Uterus (tissue), 4 donors: ENCODE results near the gene UGT1A4. TPM values are rescaled to one million over a fixed set of nuclear protein-coding genes. Genes with fewer than 3 reads are reported as not detected.

Experiments
- DNase-seq, 2 donors: peaks; one replicate each; pipeline ENCODE4 v3.0.0-alpha.2; 2019 to 2020
- H3K27ac ChIP-seq, 2 donors: fragments of 200-600 bp; sonication (generic); 1 replicate in 1 of 2; 2 replicates in 1 of 2; pipeline ENCODE4 v1.5.1; 2016 to 2018
- H3K27me3 ChIP-seq, 2 donors: fragments of 200-600 bp; sonication (generic); one replicate each; pipeline ENCODE4 v1.5.1; 2018 to 2019; ENCODE audit warnings: control low read depth in 1 of 2
- H3K36me3 ChIP-seq, 2 donors: fragments of 200-600 bp; sonication (generic); one replicate each; pipeline ENCODE4 v1.5.1; 2019; ENCODE audit warnings: control low read depth in 1 of 2
- H3K4me1 ChIP-seq, 2 donors: fragments of 200-600 bp; sonication (generic); one replicate each; pipeline ENCODE4 v1.5.1; 2018 to 2019; ENCODE audit warnings: control low read depth in 1 of 2
- H3K4me3 ChIP-seq, 2 donors: fragments of 200-600 bp; sonication (generic); 1 replicate in 1 of 2; 2 replicates in 1 of 2; pipeline ENCODE4 v1.5.1; 2018 to 2019; ENCODE audit warnings: mild to moderate bottlenecking in 1 of 2
- H3K9me3 ChIP-seq, 2 donors: fragments of 200-600 bp; sonication (generic); one replicate each; pipeline ENCODE4 v1.5.1; 2019; ENCODE audit warnings: control low read depth in 1 of 2
- POLR2A ChIP-seq, 2 donors: fragments of 450-650 bp; IDR thresholded peaks; one replicate each; pipeline ENCODE4 v1.6.1; 2016; ENCODE audit warnings: antibody characterized with exemption in 2 of 2, mild to moderate bottlenecking in 1 of 2, moderate library complexity in 1 of 2
- intact Hi-C: fragments of 100-400 bp; cut with DNase I; formaldehyde crosslinking; loops from one replicate; pipeline ENCODE4 v1.15.1; 2023; ENCODE audit warnings: low total_unique reads
- total RNA-seq, 4 donors: library from RNA; depleted of rRNA in 3 of 4; stranded (reverse); fragments of >200 nt in 3 of 4; gene quantifications; one replicate each; pipeline versions ENCODE4 v1.1.0 to v1.2.4, GENCODE V29; 2014 to 2023
- TF ChIP-seq, protein P1 (sequence below), 4 experiments: fragments of 200-600 bp in 2 of 4; fragments of 450-650 bp in 2 of 4; sonication (generic) in 2 of 4; IDR thresholded peaks; one replicate each; pipeline ENCODE4 v1.5.1; 2016 to 2019; ENCODE audit warnings: antibody characterized with exemption in 4 of 4, mild to moderate bottlenecking in 2 of 4, moderate library complexity in 1 of 4
- donor health status: DM: yes; HTN: yes; CAD: no.

UGT1A4 gene
- total RNA-seq, 4 donors from 2014 or later, result not detected

DNA sequence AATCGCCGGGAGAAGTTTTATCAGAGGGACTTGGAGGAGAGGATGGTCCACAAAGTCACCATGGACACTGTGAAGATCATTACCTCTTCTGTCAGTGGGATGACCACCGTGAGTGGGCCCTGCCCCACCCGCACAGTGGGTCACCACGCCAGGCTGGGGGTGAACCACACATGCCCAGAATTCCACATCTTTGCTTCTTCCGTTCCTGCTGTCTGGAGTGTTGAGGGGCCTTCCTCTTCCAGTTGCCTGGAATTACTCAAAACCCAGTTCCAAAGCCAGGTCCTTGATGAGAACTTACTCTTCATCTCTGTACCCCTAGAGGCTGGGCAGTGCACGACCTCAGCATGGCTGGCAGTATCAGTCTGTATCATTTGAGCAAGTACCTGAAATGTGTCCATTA, 81.7 kb downstream of the UGT1A4 start:
- H3K4me1 ChIP-seq, result no peaks in the 10 kb centered on the region
- intact Hi-C loops, result no loop called here
- DNase-seq, result no peak
- TF ChIP-seq, protein P1, sequence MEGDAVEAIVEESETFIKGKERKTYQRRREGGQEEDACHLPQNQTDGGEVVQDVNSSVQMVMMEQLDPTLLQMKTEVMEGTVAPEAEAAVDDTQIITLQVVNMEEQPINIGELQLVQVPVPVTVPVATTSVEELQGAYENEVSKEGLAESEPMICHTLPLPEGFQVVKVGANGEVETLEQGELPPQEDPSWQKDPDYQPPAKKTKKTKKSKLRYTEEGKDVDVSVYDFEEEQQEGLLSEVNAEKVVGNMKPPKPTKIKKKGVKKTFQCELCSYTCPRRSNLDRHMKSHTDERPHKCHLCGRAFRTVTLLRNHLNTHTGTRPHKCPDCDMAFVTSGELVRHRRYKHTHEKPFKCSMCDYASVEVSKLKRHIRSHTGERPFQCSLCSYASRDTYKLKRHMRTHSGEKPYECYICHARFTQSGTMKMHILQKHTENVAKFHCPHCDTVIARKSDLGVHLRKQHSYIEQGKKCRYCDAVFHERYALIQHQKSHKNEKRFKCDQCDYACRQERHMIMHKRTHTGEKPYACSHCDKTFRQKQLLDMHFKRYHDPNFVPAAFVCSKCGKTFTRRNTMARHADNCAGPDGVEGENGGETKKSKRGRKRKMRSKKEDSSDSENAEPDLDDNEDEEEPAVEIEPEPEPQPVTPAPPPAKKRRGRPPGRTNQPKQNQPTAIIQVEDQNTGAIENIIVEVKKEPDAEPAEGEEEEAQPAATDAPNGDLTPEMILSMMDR (IDR thresholded peaks at IDR 0.05), result no peak
- TF ChIP-seq POLR2A (IDR thresholded peaks at IDR 0.05), result no peak
- H3K27me3 ChIP-seq, result no peaks in the 10 kb centered on the region
- no peaks in the 10 kb centered on the region for H3K9me3 ChIP-seq
- H3K4me3 ChIP-seq, result no peak overlapping the region
- no peak overlapping the region for H3K27ac ChIP-seq
- no peaks in the 10 kb centered on the region for H3K36me3 ChIP-seq

DNA sequence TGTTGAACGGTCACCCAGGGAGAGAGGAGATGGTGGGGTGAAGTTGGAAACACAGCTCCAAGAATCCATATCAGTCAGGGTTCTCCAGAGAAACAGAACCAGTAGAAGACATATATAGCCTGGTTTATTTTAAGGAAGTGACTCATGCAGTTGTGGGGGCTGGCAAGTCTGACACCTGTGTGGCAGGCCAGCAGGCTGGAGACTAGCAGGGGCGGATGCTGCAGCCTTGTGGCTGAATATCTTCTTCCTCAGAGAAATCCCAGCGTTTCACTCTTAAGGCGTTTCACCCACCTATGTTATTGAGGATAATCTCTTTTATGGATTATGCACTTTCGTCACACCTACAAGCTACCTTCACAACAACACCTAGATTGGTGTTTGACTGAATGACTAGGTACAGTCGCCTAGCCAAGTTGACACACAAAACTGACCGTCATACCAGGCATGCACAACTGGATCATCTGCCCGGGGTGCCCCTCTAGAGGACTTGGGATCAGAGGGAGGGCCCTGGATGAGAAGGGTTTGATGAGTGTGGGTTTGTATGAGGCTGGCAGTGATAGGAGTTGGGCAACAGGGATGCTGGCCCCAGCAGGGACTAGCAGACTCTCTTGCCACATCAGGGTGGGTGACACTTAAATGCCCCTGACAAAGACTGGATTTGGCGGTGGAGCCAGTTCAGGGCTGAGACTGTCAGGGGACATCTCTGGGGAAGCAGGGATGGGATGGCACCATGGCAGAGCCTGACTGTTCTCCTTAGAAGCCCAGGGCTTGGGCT, 83.0 kb downstream of the UGT1A4 start:
- Histone ChIP-seq H3K9me3 (no peaks in the 10 kb centered on the region), H3K4me3 (no peak overlapping the region), H3K36me3 (no peaks in the 10 kb centered on the region), H3K27ac (no peak overlapping the region), H3K27me3 (no peaks in the 10 kb centered on the region), H3K4me1 (no peaks in the 10 kb centered on the region)
- intact Hi-C loops, result no loop called here
- TF ChIP-seq, protein P1 (IDR thresholded peaks at IDR 0.05), result no peak
- no peak for TF ChIP-seq POLR2A (IDR thresholded peaks at IDR 0.05)
- DNase-seq, result no peak

DNA sequence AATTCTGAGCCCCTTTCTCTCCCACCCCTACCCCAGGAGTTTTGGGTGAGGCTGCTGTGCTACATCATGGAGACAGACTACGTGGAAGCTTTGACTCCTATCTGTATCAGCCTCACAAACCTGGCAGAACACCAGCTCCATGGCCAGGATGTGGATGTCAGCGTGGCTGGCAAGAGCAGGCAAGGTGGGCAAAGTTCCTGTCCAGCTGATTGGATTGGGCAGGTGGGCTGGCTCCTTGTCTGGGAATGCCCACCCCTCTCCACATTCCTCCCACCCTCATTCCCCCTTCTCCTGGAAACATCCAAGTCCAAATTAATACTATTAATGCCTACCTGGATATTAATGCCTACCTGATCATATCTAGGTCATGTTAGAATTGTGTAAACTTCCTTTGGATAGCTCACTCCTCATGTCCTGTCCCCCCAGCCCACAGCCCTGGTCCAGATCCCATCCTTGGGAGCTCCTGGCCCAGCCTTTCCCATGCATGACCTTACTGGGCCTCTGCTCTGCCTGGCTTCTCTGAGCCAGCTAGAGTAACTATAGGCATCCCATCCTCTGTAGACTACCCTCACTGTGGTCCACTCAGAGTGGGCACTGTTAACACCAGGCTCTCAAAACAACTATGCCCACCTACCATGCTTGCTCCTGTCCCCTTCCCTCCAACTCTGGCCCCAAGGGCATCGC, 83.7 kb downstream of the UGT1A4 start:
- Histone ChIP-seq H3K27me3 (no peaks in the 10 kb centered on the region), H3K27ac (no peak overlapping the region), H3K4me1 (no peaks in the 10 kb centered on the region), H3K36me3 (no peaks in the 10 kb centered on the region), H3K4me3 (no peak overlapping the region), H3K9me3 (no peaks in the 10 kb centered on the region)
- DNase-seq, result no peak
- intact Hi-C loops, result no loop called here
- TF ChIP-seq, protein P1 (IDR thresholded peaks at IDR 0.05), result no peak
- TF ChIP-seq POLR2A (IDR thresholded peaks at IDR 0.05), result no peak

DNA sequence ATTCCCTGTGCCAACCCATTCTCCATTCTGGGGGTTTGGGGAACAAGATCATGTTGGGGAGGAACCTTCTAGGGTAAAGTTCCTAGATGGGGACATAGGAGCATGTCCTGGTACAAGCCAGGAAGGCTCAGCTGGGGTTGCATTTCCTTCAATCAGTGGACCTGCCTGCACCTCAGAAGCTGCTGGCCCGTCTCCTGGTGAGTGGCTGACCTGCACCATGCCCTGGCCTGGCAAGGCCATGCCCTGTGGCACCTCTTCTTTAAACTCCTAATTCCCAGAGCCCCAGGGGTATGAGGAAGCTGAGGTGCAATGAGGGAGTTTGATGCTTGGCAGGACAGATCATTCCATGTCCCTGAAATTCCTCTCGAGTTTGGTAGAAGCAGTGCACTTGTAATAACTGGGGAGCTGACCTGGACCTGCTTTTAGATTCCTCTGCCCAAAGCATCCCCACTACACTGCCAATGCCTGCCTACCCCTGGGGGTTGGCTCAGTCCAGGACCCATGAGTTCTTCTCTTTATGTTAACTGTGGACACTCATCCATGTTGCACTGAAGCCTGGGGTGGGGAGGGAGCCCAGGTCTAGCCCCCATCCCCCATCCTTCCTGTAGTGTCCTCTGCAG, 84.9 kb downstream of the UGT1A4 start:
- Histone ChIP-seq H3K27me3 (no peaks in the 10 kb centered on the region), H3K4me1 (no peaks in the 10 kb centered on the region), H3K36me3 (no peaks in the 10 kb centered on the region), H3K9me3 (no peaks in the 10 kb centered on the region), H3K27ac (no peak overlapping the region), H3K4me3 (no peak overlapping the region)
- TF ChIP-seq, protein P1 (IDR thresholded peaks at IDR 0.05), result no peak
- TF ChIP-seq POLR2A (IDR thresholded peaks at IDR 0.05), result no peak
- no peak for DNase-seq
- intact Hi-C loops, result no loop called here

DNA sequence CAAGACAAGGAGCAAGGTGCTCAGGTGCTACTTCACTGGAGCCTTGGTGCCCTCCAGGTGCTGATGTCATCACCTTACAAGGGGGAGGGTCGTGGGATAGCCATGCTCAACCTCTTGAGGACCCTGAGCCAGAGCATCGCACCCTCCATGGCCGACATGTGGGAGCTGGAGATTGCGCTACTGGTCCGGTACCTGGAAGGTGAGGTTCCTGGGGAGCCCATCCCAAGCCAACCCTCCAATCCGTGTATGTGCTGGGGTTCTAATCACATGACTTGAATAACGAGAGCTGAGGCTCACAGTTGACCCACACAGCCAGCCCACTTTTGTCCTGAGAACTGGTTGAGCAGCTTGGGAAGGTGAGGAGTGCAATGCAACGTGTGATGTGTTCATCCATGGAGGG, 85.5 kb downstream of the UGT1A4 start:
- TF ChIP-seq, protein P1 (IDR thresholded peaks at IDR 0.05), result no peak
- no peak for TF ChIP-seq POLR2A (IDR thresholded peaks at IDR 0.05)
- H3K27me3 ChIP-seq, result no peaks in the 10 kb centered on the region
- H3K27ac ChIP-seq, result no peak overlapping the region
- no peaks in the 10 kb centered on the region for H3K36me3 ChIP-seq
- DNase-seq, result no peak
- no peaks in the 10 kb centered on the region for H3K9me3 ChIP-seq
- intact Hi-C loops, result no loop called here
- H3K4me1 ChIP-seq, result no peaks in the 10 kb centered on the region
- H3K4me3 ChIP-seq, result no peak overlapping the region
